Activated CD8-positive, alpha-beta memory T cell treated with anti-CD3 and anti-CD28 coated beads, Interleukin-2, amount 50 U/mL, for 1 hour (primary cell): ENCODE data around the gene GLRA2.

Experiments
- DNase-seq: peaks from one replicate; pipeline ENCODE4 v3.0.0-alpha.2; 2020; ENCODE audit errors: extremely low read depth

The GLRA2 gene

DNA sequence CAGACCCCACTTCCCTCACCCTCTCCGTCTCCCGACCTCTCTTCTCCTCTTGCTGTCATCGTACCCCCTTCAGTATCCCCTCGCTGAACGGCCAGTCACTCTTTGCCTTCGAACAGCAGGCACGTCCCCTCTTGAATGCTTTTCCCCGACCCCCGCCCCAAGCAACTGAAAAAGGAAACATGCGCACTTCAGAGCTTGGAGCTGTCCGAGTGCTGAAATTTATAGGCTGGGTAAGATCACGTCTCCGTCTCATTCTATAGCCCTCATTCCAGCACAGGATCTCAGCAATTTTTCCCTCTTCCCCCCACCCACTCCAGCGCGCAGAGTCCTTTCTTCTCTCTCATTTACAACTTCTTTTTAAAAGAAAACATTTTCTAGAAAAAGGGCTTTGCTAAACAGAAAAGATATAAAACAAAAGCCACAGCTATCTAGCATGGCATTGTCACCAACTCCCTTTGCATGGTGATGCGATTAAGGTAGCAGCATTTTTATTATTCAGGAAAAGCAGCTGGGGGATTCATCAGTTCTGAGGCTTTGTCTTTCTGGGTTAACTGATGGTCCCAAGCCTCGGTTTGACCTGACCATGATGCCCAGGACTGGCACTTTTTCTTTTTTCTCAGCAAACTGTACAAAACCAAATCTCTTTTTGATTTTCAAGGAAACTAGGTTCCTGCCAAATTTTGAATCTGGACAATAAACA, at the start of gene GLRA2:
TSS of gene GLRA2 (plus strand) at position 247 of the 700 bp plus-strand sequence. CDS start 522 bp downstream, outside the sequence.
- DNase-seq = no peak

- DNase-seq = no peak
Measured at GRCh38 chrX:14489437-14489836, 39.9 kb upstream of the GLRA2 start.

- no peak for DNase-seq
Measured at GRCh38 chrX:14491689-14492088, 37.6 kb upstream of the GLRA2 start.

GRCh38 chrX:14496674-14497073, 32.7 kb upstream of the GLRA2 start:
- no peak for DNase-seq

- peak; percentile 1 for DNase-seq
Measured at GRCh38 chrX:14497184-14497666, 32.1 kb upstream of the GLRA2 start.

GRCh38 chrX:14501327-14501726, 28.0 kb upstream of the GLRA2 start:
- no peak for DNase-seq

DNA sequence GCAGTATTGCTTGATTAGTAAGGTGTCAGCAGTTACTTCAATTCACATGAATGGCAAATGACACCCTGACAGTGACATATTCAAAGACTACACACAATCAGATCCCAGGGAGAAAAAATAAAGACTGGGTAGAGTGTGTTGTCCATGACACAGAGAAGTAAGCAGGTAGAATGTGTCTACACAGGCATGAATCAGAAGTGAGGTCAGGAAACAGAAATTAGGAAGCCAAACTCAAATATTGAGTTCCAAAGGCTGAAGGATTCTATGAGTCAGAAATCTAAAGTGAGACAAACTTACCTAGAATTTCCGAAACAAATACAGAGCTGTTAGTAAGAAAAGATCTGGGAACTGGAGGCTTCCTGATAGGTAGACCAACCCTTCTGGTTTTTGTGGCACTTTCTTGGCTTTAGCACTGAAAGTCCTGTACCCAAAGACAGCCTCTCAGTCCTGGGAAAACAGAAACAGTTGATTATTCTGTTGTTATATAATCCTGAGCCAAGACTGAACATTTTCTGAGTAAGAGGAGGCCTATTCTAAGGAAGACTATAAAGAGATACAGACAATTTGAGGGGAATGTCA, 24.3 kb upstream of the GLRA2 start:
- DNase-seq = no peak

- no peak for DNase-seq
Measured at GRCh38 chrX:14505648-14506047, 23.7 kb upstream of the GLRA2 start.

DNA sequence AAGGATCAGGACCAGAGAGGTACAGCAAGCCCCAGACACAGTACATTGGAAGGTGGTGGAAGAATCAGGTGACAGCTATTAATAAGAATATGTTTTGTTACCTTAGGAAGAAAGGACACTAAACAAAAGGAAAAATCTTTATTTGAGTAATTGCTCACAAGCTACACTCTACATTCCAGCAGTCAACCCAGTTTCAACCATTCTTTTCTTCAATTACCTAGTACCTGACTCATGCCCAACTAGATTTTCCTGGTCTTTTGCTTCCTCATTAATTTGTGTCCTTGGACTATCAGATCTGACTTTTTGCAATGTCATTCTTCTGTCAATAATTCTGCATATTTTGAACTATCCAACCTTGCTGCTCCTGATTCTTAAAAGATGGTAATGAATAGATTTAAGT, 22.5 kb upstream of the GLRA2 start:
- DNase-seq = no peak

- DNase-seq = no peak
Measured at GRCh38 chrX:14508025-14508690, 21.2 kb upstream of the GLRA2 start.

DNA sequence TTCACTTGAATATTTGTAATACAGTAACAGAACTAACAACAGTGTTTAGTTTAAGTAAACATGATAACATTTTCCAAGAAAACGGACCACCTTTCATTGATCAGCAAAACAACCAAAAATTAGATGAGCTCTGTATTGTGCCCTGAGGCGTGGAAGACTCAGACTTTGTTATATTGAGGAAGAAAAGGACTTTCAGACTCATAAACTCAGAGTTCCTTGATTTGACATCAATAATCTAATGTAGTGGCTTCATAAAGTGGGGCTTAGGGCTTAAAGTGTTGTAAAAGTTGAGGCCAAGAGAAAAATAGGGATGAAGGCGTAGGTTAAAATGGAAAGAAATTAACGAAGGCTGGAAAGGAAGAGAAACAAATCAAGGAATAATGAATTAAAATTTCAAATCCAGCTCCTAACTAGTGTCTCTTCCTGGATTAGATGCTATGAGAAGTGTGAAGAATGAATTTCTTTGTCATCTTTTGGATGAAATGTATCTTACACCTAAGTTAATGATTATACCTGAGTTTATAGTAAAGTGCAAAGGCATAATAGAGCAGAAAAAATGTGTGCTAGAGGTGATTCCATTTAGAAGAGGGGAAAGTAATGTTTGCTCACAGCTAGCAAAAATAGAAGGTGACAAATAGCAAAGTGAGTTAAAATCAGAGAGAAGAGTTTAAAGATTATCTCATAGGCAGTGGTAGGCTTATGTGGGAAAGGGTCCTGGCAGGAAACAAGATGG, 19.8 kb upstream of the GLRA2 start:
- DNase-seq = no peak

DNA sequence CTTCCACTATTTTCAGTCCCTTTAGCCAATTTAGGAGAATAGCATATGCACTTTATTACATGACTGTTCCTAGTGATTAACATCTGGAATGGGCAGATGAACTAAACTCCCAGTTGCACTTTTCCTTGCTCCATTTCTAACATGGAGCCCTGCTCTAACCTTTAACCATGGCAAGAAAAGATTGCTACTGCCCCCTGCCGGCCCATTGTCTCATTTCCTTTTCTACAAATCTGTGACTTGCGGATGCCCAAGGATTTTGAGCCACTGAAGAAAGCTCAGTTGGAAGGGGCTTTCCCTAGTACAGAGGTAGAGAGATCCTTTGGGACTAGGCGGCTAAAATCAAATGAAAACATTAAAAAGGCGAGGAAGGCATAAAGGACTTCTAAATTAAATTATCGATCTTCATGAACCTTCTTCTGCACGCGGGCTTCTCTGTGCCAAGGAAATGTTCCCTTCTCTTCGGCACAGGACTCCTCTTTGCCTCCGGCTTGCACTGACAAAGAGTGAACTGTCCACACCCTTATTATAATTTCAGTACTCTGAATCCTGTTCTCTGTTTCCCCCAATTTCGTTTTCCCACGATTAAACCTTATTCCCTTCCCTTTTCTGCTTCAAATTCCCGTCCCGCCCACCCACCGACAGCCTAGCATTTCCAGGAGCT, 577 bp upstream of the GLRA2 start:
- no peak for DNase-seq

DNA sequence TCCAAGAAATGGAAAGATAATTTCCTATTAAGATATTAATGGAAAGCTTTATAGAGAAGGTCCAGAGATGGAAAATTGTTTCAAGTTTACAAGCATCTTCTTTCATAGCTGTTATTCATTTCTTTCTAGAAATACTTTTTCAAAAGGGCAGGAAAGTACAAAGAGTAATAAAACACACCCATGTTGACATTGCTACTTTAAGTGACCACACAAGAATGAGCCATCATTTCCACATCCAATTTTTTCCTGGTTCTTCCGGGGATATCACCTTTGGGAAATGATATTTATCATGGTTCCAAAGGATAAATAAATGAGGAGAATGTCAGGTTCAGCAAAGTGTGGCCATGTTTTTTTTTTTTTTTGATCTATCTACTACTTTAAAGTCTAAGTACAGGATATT, 4.5 kb downstream of the GLRA2 start:
- DNase-seq = no peak

- DNase-seq = no peak
Measured at GRCh38 chrX:14546190-14546589, 16.9 kb downstream of the GLRA2 start.

DNA sequence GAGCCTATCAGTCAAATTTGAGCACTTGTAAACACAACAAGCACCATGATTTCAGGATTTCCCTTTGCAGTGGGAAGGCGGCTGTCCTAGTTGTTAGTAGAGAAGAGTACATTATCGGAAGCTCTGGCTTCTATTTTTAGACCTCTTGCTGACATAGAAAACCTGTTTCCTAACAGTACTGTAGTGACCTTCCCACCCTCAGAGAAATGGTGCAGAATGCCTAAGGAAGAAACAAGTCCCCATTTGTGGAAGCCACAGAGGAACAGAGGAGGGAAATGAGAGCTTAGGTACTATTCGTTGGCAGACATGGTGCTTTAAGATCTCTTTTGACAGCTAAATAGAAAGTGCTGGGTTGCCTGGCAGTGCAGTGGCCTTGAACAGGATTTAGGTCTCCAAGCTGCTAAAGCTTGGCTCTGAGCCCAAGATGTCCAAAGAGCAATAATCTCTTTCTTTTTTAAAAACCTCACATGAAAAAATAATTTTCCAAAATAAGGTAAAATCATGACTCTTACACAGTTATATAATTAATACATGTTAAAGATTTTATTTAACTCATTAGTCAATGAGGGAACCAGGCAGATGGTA, 24.9 kb downstream of the GLRA2 start:
- DNase-seq = no peak

- DNase-seq = no peak
Measured at GRCh38 chrX:14564058-14564457, 34.7 kb downstream of the GLRA2 start.

- no peak for DNase-seq
Measured at GRCh38 chrX:14573161-14573560, 43.8 kb downstream of the GLRA2 start.

DNA sequence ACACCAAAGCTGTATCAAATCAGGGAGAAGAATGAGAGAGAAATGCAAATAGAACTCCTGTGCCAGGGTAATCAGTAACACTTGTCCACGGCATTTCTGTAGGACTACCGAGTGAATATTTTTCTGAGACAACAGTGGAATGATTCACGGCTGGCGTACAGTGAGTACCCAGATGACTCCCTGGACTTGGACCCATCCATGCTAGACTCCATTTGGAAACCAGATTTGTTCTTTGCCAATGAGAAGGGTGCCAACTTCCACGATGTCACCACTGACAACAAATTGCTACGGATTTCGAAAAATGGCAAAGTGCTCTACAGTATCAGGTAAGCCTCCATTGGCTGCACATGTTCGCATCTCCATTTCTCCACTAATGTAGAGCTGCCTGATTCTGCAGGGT, 51.7 kb downstream of the GLRA2 start:
- DNase-seq = no peak

GRCh38 chrX:14584548-14584947, 55.2 kb downstream of the GLRA2 start:
- no peak for DNase-seq

DNA sequence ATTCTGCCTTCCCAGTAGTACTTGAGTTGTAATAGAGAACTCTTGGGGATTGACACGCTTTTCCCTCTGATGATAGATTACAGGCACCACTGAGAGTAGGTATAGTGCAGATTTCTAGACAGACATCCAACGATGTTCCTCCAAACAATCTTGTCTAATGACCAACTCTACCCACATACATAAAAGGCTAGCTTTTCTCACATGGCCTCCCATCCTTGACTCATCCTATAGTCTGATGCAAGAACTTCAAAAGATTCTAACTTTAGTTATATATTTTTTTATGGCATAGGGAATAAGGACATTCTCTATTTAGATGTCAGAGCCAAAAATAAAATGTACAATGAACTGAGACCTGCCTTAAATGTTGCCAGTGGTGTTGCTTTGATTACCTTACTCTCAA, 60.9 kb downstream of the GLRA2 start:
- no peak for DNase-seq

DNA sequence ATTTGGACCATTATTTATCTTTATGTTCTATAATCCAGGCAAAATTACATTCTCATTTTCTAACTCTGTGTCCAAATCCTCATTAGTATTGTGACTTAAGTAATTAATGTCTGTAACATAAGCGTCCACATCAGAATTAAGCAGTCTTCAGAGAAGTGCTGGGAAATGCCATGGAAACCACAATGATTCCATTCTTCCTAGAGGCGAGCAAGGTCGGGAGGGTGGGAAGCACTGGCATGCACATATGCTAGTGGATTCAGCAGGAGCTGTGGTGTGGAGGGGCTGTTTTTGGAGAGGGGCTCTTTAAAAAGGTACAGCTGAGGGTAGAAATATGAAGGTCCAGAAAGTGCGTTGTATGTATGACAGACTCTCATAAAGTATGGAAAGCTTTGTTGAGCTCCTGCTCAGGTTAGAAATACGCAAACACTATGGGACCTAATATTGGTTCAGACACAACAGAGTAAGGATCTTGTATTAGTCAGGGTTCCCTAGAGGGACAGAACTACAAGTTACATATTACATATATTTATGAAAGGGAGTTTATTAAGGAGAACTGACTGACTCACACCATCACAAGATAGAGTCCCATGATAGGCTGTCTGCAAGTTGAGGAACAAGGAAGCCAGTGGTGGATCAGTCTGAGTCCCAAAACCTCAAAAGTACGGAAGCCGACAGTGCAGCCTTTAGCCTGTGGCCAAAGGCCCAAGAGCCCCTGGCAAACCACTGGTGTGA, 61.5 kb downstream of the GLRA2 start:
- DNase-seq = no peak
